Measurements from ENCODE around the gene DMRTA2.
"Not testable (repeated sequence)": the region's sequence is repeated elsewhere in the genome, so short reads cannot be mapped to it uniquely, and the experiment has no call there.

DMRTA2 gene

GRCh38 chr1:50422675-50422945 lies 633 bp downstream of the DMRTA2 start:
- DNase-seq = no peak

DNA sequence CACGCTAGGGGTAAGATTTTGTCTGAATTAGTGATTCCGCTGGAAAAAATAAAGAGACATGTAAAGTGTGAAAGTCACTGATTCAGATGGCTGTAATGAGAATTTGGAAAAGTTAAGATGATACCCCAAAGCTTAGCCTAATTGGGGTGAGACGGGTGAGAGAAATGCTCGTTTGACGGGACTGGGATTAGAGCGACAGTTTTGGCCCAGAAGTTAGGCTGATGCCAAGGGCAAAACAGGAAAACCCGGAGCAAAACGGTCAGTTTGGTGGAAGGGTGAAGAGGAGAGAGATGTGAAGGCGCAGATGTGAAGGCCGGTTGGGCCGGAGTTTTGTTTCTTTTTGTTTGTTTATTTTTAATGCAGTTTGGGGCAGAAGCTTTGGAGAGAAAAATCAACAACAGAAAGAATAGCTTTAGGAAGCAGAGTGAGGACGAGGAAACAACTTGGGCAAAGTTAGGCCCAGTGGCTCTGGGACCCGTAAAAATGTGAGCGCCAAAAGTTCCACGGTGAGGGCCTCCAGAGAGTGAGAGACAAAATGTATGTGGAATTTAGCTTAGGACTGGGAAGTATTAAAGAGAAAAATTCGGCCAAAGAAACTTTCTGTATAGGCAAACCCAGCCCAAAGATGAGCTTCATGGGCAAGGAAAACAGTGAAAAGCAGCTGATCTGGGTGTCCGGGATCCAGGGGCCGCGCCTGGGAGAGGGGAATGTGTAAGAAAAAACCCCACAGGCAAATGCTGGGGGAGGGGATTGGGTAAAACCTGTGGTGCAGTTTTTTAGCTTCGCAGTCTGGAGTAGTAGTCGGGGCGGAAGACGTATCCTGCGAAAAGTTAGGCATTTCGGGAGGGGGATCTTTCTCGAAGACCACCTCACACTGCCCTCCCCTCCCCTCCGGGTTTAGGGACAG lies 1.2 kb downstream of the DMRTA2 start:
- DNase-seq = no peak

GRCh38 chr1:50421366-50421748 lies 1.9 kb downstream of the DMRTA2 start:
- no peak for DNase-seq

GRCh38 chr1:50420689-50421365 lies 2.4 kb downstream of the DMRTA2 start:
- no peak for DNase-seq

- no peak for DNase-seq
These were observed 3.2 kb downstream of the DMRTA2 start for GRCh38 chr1:50419907-50420677.

- DNase-seq = no peak
These were observed 3.9 kb downstream of the DMRTA2 start for GRCh38 chr1:50419192-50419906.

GRCh38 chr1:50418600-50419109 lies 4.6 kb downstream of the DMRTA2 start:
- DNase-seq = no peak

GRCh38 chr1:50417946-50418599 lies 5.2 kb downstream of the DMRTA2 start:
- DNase-seq = no peak

GRCh38 chr1:50417507-50417906 lies 5.7 kb downstream of the DMRTA2 start:
- no peak for DNase-seq

DNA sequence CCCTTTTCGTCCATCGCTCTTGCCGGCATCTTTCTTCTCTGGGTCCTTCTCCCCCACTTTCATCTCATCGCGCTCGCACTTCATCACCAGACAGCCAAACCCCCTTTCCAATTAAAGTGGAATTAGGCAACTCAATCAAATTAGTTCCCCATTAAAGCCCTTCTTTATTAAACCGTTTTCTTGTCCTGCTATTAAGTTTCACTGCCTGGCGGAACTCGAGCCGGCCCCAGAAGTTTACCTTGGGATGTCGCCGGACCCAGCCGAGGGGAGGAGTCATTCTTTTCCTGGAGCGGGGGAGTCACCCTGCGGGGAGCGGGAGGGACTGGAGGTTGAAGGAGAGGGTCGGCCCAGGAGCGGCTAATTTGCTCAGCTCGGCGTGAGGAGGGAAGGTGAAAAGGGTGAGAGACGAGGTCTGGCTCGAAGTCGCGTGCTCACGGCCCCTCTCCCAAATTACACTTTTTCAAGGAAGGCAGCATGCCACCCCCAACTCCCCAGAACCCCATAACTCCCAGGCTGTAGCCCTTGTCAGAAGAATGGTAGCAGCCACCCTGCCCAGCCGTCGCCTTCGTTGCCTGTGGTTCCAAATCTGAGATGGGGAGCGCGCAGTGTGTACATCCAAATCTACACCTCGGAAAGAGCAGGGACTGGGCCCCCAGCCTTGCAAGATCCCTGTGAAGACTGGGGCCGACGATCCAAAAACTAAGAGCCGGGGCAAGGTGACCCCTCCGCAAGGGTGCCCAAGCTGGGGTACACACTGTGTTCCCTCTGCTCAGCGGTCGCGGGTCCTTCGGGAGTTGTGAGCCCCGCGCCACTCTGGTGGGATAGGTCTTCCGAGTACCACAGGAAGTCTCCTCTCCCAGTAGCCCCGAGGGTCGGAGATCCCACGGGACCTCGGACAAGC lies 6.4 kb downstream of the DMRTA2 start:
- DNase-seq = no peak

DNA sequence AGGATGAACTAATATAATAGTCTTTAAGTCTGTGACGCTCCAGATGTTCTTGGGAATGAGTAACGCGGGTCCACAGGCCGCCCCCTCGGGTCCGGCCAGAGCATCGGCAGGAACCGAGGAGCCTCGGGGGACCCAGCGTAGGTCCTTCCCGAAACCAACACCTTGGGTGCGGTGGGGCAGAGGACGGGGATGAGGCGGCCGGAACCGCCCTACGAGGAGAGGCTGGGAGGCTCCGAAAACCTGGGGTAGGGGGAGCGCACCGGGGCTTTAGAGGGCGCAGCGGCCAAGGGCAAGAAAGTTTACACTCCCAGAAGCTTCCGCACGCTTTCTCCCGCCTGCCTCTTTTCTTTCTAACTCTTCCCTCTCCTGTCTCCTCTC lies 7.1 kb downstream of the DMRTA2 start:
- DNase-seq = no peak

DNA sequence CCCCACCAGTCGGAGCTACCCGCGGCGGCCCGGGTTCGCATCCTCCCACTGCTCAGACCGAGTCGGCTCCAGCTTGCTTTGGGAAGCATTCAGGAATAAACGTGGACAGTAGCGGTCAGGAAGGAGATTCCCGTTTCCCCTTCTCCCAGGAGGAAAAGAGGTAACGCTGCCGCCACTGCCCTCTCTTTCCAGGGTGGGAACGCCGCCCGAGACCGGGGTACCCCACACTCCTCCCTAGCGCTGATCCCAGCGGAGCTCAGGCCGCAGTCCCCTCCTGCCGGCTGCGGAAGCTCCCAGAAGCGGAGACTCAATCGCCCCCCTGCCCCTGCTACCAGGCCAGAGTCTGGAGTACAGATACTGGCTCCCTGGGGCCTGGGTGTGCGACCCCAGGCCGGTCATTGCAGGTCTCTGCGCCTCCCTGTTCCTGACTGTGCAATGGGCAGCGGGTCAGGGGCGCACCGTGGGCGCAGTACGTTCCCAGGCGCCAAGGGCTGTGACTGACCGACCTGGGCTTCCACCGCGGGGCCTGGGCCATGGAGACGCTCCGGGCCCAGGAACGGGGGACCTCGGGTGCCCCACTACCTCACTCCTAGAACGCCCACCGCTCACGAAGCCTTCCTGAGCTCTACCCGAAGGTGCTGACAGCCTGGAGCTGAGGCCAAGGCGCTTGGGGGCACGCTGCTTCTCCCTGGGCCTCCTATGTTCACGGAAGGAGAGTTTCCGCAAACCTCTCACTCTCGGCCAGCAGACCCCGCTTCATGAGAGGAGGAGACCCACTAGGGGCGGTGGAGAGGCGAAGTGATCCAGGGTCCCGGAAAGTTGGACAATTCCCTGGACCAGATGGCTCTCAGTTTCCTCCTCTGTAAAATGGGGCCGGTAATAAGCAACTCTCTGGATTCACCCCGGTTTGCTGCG lies 7.8 kb downstream of the DMRTA2 start:
- no peak for DNase-seq

- DNase-seq = no peak
These were observed 8.4 kb downstream of the DMRTA2 start for GRCh38 chr1:50414853-50415234.

GRCh38 chr1:50412813-50413476 lies 10.3 kb downstream of the DMRTA2 start:
- DNase-seq = no peak

DNA sequence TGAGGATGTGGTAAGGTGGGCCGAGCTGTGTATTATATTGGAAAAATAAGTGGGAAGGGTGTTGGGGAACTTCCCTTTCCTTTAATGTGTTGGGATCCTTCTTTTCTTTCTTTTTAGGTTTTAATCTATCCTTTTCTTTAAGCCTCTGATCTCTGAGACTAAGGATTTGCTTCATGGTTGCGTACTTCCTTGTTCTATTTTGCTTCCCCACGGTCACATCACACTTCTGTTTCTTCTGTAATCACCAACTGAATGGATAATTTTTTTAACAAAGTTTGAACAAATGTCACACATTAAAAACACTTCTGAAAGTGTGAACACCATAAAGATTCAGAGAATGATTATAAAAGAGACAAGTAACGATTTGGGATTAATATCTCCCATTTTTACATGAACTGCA lies 17.4 kb downstream of the DMRTA2 start:
- no peak for DNase-seq

DNA sequence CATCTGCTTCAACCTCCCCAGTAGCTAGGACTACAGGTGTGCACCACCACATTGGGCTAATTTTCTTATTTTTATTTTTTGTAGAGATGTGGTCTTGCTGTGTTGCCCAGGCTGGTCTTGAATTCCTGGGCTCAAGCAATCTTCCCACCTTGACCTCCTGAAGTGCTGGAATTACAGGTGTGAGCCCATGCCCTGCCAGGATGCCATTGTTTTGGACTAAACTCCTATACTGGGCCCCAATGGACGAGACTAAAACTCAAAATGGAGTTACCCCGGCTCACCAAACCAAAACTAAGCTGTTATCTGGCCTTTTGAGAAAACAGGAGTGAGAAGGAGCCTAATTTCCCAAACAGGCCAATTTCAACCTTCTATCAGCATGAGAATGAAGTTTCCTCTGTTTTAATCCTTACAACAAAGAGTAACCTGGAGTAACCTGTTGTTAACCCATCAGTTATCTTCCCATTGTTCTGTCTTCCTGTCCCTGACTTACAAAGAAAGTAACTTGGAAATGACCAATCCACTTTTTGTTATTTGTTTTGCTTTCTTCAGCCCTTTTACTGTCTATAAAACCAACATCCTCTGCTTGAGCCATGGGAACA lies 29.6 kb downstream of the DMRTA2 start:
- DNase-seq = no peak

- not testable (repeated sequence) for DNase-seq
These were observed 41.7 kb downstream of the DMRTA2 start for GRCh38 chr1:50381551-50381950.

- DNase-seq = no peak
These were observed 44.5 kb downstream of the DMRTA2 start for GRCh38 chr1:50378770-50379169.

- no peak for DNase-seq
These were observed 49.7 kb downstream of the DMRTA2 start for GRCh38 chr1:50373532-50373931.
